Measurements from ENCODE around the gene PCDHGA5.

PCDHGA5 gene

DNA sequence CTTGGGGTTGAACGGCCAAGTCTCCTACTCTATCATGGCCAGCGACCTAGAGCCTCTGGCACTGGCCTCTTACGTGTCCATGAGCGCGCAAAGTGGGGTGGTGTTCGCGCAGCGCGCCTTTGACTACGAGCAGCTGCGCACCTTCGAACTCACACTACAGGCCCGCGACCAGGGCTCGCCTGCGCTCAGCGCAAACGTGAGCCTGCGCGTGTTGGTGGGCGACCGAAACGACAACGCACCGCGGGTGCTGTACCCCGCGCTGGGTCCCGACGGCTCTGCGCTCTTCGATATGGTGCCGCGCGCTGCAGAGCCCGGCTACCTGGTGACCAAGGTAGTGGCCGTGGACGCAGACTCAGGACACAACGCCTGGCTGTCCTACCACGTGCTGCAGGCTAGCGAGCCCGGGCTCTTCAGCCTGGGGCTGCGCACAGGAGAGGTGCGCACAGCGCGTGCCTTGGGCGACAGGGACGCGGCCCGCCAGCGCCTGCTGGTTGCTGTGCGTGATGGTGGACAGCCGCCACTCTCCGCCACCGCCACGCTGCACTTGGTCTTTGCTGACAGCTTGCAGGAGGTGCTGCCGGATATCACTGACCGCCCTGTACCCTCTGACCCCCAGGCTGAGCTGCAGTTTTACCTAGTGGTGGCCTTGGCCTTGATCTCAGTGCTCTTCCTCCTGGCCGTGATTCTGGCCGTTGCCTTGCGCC lies 35.7 kb downstream of the PCDHGA5 start:
- TF ChIP-seq, protein P1, sequence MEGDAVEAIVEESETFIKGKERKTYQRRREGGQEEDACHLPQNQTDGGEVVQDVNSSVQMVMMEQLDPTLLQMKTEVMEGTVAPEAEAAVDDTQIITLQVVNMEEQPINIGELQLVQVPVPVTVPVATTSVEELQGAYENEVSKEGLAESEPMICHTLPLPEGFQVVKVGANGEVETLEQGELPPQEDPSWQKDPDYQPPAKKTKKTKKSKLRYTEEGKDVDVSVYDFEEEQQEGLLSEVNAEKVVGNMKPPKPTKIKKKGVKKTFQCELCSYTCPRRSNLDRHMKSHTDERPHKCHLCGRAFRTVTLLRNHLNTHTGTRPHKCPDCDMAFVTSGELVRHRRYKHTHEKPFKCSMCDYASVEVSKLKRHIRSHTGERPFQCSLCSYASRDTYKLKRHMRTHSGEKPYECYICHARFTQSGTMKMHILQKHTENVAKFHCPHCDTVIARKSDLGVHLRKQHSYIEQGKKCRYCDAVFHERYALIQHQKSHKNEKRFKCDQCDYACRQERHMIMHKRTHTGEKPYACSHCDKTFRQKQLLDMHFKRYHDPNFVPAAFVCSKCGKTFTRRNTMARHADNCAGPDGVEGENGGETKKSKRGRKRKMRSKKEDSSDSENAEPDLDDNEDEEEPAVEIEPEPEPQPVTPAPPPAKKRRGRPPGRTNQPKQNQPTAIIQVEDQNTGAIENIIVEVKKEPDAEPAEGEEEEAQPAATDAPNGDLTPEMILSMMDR (IDR thresholded peaks at IDR 0.05; ENCODE audit: insufficient read depth, low read depth, low read length, missing control alignments), result no peak
- H3K4me3 ChIP-seq (ENCODE audit: low read length), result no peak overlapping the region
- no peak for DNase-seq (ENCODE audit: low read depth)

DNA sequence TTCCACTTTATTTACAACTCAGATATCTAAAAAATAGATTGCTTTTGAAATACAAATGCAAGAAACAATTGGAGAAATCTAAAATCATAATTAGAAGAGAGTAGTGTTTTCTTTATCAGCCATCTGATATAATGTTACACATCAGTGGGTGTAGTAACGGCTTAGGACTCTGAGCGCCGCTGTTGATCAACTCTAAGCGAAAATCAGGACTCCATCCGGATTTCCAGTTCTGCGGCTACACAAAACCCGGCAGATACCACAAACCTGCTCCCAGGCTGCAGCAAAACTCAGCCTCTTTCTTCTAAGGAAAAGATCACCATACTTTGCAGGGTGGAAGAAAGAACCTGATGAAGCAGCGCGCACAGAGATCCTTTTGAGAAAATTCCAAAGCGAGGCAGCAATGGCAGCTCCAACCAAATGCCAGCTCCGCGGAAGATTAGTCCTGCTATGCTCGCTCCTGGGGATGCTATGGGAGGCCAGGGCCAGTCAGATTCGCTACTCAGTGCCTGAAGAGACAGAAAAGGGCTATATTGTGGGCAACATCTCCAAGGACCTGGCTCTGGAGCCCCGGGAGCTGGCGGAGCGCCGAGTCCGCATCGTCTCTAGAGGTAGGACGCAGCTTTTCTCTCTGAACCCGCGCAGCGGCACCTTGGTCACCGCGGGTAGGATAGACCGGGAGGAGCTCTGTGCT lies 38.7 kb downstream of the PCDHGA5 start, which contains the start of gene PCDHGA9:
Gene PCDHGA9, plus strand, starts transcription at position 226 of the 691 bp plus-strand sequence. Its CDS starts 175 bp downstream, at position 401.
- peak; percentile 51 for DNase-seq (ENCODE audit: low read depth)
- TF ChIP-seq, protein P1 (IDR thresholded peaks at IDR 0.05; ENCODE audit: insufficient read depth, low read depth, low read length, missing control alignments), result peak; percentile 58
- H3K4me3 ChIP-seq (ENCODE audit: low read length), result peak within 1 kb of the TSS; percentile 34

DNA sequence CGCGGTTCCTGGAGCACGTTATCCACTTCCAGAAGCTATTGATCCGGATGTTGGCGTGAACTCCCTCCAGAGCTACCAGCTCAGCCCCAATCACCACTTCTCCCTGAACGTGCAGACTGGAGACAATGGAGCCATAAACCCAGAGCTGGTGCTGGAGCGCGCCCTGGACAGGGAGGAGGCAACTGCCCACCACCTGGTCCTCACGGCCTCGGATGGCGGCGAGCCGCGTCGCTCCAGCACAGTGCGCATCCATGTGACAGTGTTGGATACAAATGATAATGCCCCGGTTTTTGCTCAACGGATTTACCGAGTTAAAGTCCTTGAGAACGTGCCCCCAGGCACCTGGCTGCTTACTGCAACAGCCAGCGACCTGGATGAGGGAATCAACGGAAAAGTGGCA lies 39.4 kb downstream of the PCDHGA5 start:
- DNase-seq (ENCODE audit: low read depth), result no peak
- H3K4me3 ChIP-seq (ENCODE audit: low read length), result no peak overlapping the region
- TF ChIP-seq, protein P1 (IDR thresholded peaks at IDR 0.05; ENCODE audit: insufficient read depth, low read depth, low read length, missing control alignments), result no peak

DNA sequence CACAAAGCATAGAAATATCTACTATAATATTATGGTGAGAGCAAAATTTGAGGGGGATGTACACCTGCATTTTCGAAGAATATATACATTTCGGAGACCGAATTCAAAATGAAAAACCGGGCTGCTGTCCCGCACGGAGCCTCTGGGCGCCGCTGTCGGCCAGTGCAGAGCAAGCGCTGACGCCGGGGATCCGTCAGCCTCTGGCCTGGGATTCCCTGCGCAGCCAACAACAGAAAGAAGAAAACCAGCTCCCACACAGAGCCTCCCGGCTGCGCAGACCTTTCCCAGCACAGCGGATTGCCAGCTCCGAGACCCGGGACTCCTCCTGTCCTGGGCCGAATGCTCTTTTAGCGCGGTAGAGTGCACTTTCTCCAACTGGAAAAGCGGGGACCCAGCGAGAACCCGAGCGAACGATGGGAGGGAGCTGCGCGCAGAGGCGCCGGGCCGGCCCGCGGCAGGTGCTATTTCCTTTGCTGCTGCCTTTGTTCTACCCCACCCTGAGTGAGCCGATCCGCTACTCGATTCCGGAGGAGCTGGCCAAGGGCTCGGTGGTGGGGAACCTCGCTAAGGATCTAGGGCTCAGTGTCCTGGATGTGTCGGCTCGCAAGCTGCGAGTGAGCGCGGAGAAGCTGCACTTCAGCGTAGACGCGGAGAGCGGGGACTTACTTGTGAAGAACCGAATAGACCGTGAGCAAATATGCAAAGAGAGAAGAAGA lies 44.0 kb downstream of the PCDHGA5 start, which contains the start of gene PCDHGB6:
Gene PCDHGB6, plus strand, starts transcription at position 232 of the 716 bp plus-strand sequence. Its CDS starts 182 bp downstream, at position 414.
- TF ChIP-seq, protein P1 (IDR thresholded peaks at IDR 0.05; ENCODE audit: insufficient read depth, low read depth, low read length, missing control alignments), result peak; percentile 66
- H3K4me3 ChIP-seq (ENCODE audit: low read length), result peak within 1 kb of the TSS; percentile 27
- peak; percentile 50 for DNase-seq (ENCODE audit: low read depth)

DNA sequence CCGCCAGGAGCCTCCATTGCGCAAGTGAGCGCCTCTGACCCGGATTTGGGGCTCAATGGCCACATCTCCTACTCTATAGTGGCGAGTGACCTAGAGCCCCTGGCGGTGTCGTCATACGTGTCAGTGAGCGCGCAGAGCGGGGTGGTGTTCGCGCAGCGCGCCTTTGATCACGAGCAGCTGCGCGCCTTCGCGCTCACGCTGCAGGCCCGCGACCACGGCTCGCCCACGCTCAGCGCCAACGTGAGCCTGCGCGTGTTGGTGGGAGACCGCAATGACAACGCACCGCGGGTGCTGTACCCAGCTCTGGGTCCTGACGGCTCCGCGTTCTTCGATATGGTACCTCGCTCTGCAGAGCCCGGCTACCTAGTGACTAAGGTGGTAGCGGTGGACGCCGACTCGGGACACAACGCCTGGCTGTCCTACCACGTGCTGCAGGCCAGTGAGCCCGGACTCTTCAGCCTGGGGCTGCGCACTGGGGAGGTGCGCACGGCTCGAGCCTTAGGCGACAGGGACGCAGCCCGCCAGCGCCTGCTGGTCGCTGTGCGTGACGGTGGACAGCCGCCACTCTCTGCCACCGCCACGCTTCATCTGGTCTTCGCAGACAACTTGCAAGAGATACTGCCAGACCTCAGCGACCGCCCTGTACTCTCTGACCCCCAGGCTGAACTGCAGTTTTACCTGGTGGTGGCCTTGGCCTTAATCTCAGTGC lies 45.8 kb downstream of the PCDHGA5 start:
- no peak for DNase-seq (ENCODE audit: low read depth)
- TF ChIP-seq, protein P1 (IDR thresholded peaks at IDR 0.05; ENCODE audit: insufficient read depth, low read depth, low read length, missing control alignments), result no peak

DNA sequence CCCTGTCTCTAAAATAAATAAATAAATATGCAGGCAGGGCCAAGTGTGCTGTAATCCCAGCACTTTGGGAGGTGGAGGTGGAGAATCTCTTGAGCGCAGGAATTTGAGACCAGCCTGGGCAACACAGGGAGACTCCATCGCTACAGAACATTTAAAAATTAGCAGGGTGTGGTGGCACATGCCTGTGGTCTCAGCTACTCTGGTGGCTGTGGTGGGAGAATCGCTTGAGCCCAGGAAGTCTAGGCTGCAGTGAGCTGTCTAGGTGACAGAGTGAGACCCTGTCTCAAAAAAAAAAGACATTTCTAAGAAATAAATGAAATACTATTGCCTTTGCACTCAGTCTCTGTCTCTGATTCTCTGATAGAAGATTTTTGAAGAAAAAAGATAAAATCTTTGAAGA lies 47.6 kb downstream of the PCDHGA5 start:
- no peak overlapping the region for H3K4me3 ChIP-seq (ENCODE audit: low read length)
- DNase-seq (ENCODE audit: low read depth), result no peak
- TF ChIP-seq, protein P1 (IDR thresholded peaks at IDR 0.05; ENCODE audit: insufficient read depth, low read depth, low read length, missing control alignments), result no peak

More for the DNA sequence above, 45.8 kb downstream of the PCDHGA5 start:
- no peak overlapping the region for H3K4me3 ChIP-seq (ENCODE audit: low read length)

All from epithelial cell of esophagus (primary cell).